H1 (cell line): Measurements from ENCODE around the gene TBC1D17. TPM values are rescaled to one million over a fixed set of nuclear protein-coding genes. Genes with fewer than 3 reads are reported as not detected.

Experiments used
- CTCF ChIA-PET: fragments of 300-600 bp; sonication (Branson Sonifier 250); formaldehyde crosslinking; loops from one replicate; lab custom pipeline; 2021; ENCODE audit not compliant: partially characterized antibody; lab: Charles Lee
- POLR2A ChIA-PET: fragments of 300-600 bp; sonication (Branson Sonifier 250); formaldehyde crosslinking; loops from one replicate; lab custom pipeline; 2021; ENCODE audit warnings: inconsistent platforms; ENCODE audit not compliant: partially characterized antibody; lab: Charles Lee
- DNase-seq, 2 experiments: peaks; one replicate each; pipeline versions ENCODE4 v3.0.0 to v3.0.0-alpha.2; 2010 to 2022; ENCODE audit warnings: low spot score in 2 of 2, low read depth in 1 of 2, mixed read lengths in 1 of 2
- FAIRE-seq: peaks from 2 replicates; lab custom pipeline; 2011; peaks lifted over from hg19 to GRCh38; lab: Jason Lieb, UNC
- H2AFZ ChIP-seq: 2 replicates; pipeline ENCODE4 v1.8.1; 2012; ENCODE audit warnings: low read length, inconsistent platforms
- H2AK5ac ChIP-seq: 2 replicates; pipeline ENCODE4 v1.6.1; 2013; ENCODE audit warnings: low read depth, low read length
- H2BK120ac ChIP-seq: replicated peaks from 2 replicates; pipeline ENCODE3; 2013; ENCODE audit warnings: low read depth, low read length, inconsistent platforms
- H2BK12ac ChIP-seq: 2 replicates; pipeline ENCODE4 v1.6.1; 2013; ENCODE audit warnings: low read depth, low read length
- H2BK15ac ChIP-seq: 2 replicates; pipeline ENCODE4 v1.6.1; 2013; ENCODE audit warnings: low read length
- H2BK20ac ChIP-seq: 2 replicates; pipeline ENCODE4 v1.6.1; 2013; ENCODE audit warnings: low read length
- H2BK5ac ChIP-seq: 2 replicates; pipeline ENCODE4 v1.6.1; 2013; ENCODE audit warnings: low read depth, low read length
- H3K14ac ChIP-seq: 2 replicates; pipeline ENCODE4 v1.6.1; 2013; ENCODE audit warnings: inconsistent platforms; ENCODE audit not compliant: insufficient read length
- H3K18ac ChIP-seq: 2 replicates; pipeline ENCODE4 v1.6.1; 2013; ENCODE audit warnings: low read length; ENCODE audit errors: extremely low read depth
- H3K23ac ChIP-seq: 2 replicates; pipeline ENCODE4 v1.6.1; 2013; ENCODE audit warnings: inconsistent platforms; ENCODE audit not compliant: insufficient read length
- H3K23me2 ChIP-seq: 2 replicates; pipeline ENCODE4 v1.6.1; 2013; ENCODE audit warnings: low read depth, low read length
- H3K27ac ChIP-seq: 2 replicates; pipeline ENCODE4 v1.6.1; 2011; ENCODE audit warnings: low read depth, low read length, inconsistent platforms
- H3K27me3 ChIP-seq, 4 experiments: replicated peaks in 1 of 4; 1 replicate in 1 of 4; 2 replicates in 3 of 4; pipeline versions ENCODE4 v1.6.1 to v1.8.1; 2011 to 2013; ENCODE audit warnings: low read length in 3 of 4, mild to moderate bottlenecking in 3 of 4, inconsistent platforms in 2 of 4, mixed read lengths in 2 of 4, moderate library complexity in 1 of 4; ENCODE audit not compliant: control insufficient read depth in 3 of 4, insufficient read depth in 3 of 4; ENCODE audit errors: extremely low read depth in 1 of 4
- H3K36me3 ChIP-seq, 4 experiments: 2 replicates each; pipeline versions ENCODE4 v1.6.1 to v1.8.1; 2011 to 2013; ENCODE audit warnings: mild to moderate bottlenecking in 4 of 4, low read length in 3 of 4, moderate library complexity in 2 of 4, control low read depth in 1 of 4, inconsistent platforms in 1 of 4; ENCODE audit not compliant: insufficient read depth in 4 of 4, control insufficient read depth in 2 of 4
- H3K4ac ChIP-seq: replicated peaks from 2 replicates; pipeline ENCODE3; 2013; ENCODE audit warnings: low read length, low read depth, mixed read lengths, inconsistent platforms; ENCODE audit not compliant: insufficient read length
- H3K4me1 ChIP-seq, 4 experiments: replicated peaks in 1 of 4; 1 replicate in 1 of 4; 2 replicates in 3 of 4; pipeline versions ENCODE4 v1.6.1 to v1.8.1; 2011 to 2013; ENCODE audit warnings: low read length in 3 of 4, inconsistent platforms in 2 of 4, mixed read lengths in 1 of 4; ENCODE audit not compliant: insufficient read depth in 4 of 4, control insufficient read depth in 3 of 4
- H3K4me2 ChIP-seq, 2 experiments: 2 replicates each; pipeline versions ENCODE4 v1.6.1 to v1.8.1; 2011 to 2013; ENCODE audit warnings: low read depth in 2 of 2, low read length in 2 of 2, control low read depth in 1 of 2, inconsistent platforms in 1 of 2, mild to moderate bottlenecking in 1 of 2; ENCODE audit not compliant: insufficient read depth in 1 of 2
- H3K4me3 ChIP-seq, 4 experiments: fragments of 200-600, 300-600 bp in 1 of 4; sonication (generic), shearing (Covaris generic), sonication (Bioruptor Twin) in 1 of 4; 2 replicates each; pipeline versions ENCODE4 v1.5.1 to v1.8.1; 2011 to 2016; ENCODE audit warnings: low read length in 4 of 4, low read depth in 3 of 4, control low read depth in 2 of 4, inconsistent platforms in 2 of 4, mild to moderate bottlenecking in 2 of 4, mixed read lengths in 1 of 4, moderate library complexity in 1 of 4; ENCODE audit not compliant: insufficient read depth in 2 of 4; ENCODE audit errors: extremely low read depth in 1 of 4
- H3K56ac ChIP-seq: replicated peaks from 2 replicates; pipeline ENCODE3; 2013; ENCODE audit warnings: low read depth, mild to moderate bottlenecking, mixed read lengths, low read length, inconsistent platforms; ENCODE audit not compliant: insufficient read length
- H3K79me1 ChIP-seq: 2 replicates; pipeline ENCODE4 v1.6.1; 2013; ENCODE audit warnings: low read depth, low read length, control low read depth
- H3K79me2 ChIP-seq, 2 experiments: 2 replicates each; pipeline versions ENCODE4 v1.6.1 to v1.8.1; 2012 to 2013; ENCODE audit warnings: low read length in 2 of 2, mild to moderate bottlenecking in 2 of 2, inconsistent platforms in 1 of 2; ENCODE audit not compliant: insufficient read depth in 2 of 2, control insufficient read depth in 1 of 2
- H3K9ac ChIP-seq, 4 experiments: replicated peaks in 1 of 4; 1 replicate in 1 of 4; 2 replicates in 3 of 4; pipeline versions ENCODE4 v1.6.1 to v1.8.1; 2011 to 2013; ENCODE audit warnings: low read depth in 3 of 4, low read length in 3 of 4, control low read depth in 2 of 4, mild to moderate bottlenecking in 2 of 4, moderate library complexity in 2 of 4, inconsistent platforms in 1 of 4; ENCODE audit errors: extremely low read depth in 1 of 4
- H3K9me3 ChIP-seq, 2 experiments: 2 replicates each; pipeline versions ENCODE4 v1.6.1 to v1.8.1; 2012 to 2013; ENCODE audit warnings: mild to moderate bottlenecking in 2 of 2, moderate library complexity in 2 of 2, control low read depth in 1 of 2, inconsistent platforms in 1 of 2, low read depth in 1 of 2, low read length in 1 of 2, mixed read lengths in 1 of 2; ENCODE audit not compliant: insufficient read depth in 2 of 2
- H4K20me1 ChIP-seq, 2 experiments: replicated peaks in 1 of 2; 2 replicates each; pipeline versions ENCODE3 to v1.8.1; 2011 to 2013; ENCODE audit warnings: inconsistent platforms in 2 of 2, low read length in 2 of 2, mild to moderate bottlenecking in 1 of 2; ENCODE audit not compliant: insufficient read depth in 2 of 2, control insufficient read depth in 1 of 2
- H4K5ac ChIP-seq: 2 replicates; pipeline ENCODE4 v1.6.1; 2013; ENCODE audit warnings: low read length, low read depth, mixed read lengths, inconsistent platforms; ENCODE audit not compliant: insufficient read length
- H4K8ac ChIP-seq: 2 replicates; pipeline ENCODE4 v1.8.0; 2013; ENCODE audit warnings: mild to moderate bottlenecking, moderate library complexity, low read length, inconsistent platforms; ENCODE audit not compliant: insufficient read depth; ENCODE audit errors: extremely low read depth
- H4K91ac ChIP-seq: replicated peaks from 2 replicates; pipeline ENCODE3; 2013; ENCODE audit warnings: low read length, mixed read lengths, inconsistent platforms; ENCODE audit not compliant: insufficient read length
- BCL11A ChIP-seq, 2 experiments: IDR thresholded peaks; one replicate each; pipeline ENCODE4 v1.6.1; 2011; ENCODE audit warnings: low read depth in 2 of 2, low read length in 2 of 2, mild to moderate bottlenecking in 2 of 2
- CHD2 ChIP-seq: IDR thresholded peaks from 2 replicates; pipeline ENCODE4 v1.6.1; 2012; ENCODE audit warnings: low read length, improper control_type of control experiment
- EZH2 ChIP-seq: fragments of 200-600 bp; sonication (generic); IDR thresholded peaks from 2 replicates; pipeline ENCODE4 v1.7.1; 2012; ENCODE audit warnings: low read depth, mild to moderate bottlenecking, moderate library complexity, low read length, inconsistent platforms; ENCODE audit not compliant: severe bottlenecking
- KDM5A ChIP-seq: fragments of 200-600 bp; IDR thresholded peaks from 2 replicates; pipeline ENCODE4 v1.7.1; 2012; ENCODE audit warnings: mild to moderate bottlenecking, low read length, inconsistent platforms, mixed read lengths
- RBBP5 ChIP-seq: IDR thresholded peaks from 2 replicates; pipeline ENCODE4 v1.7.1; 2012; ENCODE audit warnings: low read depth, mild to moderate bottlenecking, inconsistent platforms, low read length, moderate library complexity, borderline replicate concordance
- RXRA ChIP-seq: IDR thresholded peaks from 2 replicates; pipeline ENCODE4 v1.6.1; 2011; ENCODE audit warnings: low read depth, mild to moderate bottlenecking, low read length, moderate library complexity; ENCODE audit not compliant: insufficient read depth
- SAP30 ChIP-seq: fragments of 300-600 bp; sonication (generic); IDR thresholded peaks from 2 replicates; pipeline ENCODE4 v1.7.1; 2012; ENCODE audit warnings: low read length, moderate library complexity, mild to moderate bottlenecking, inconsistent platforms; ENCODE audit not compliant: insufficient read depth, insufficient replicate concordance
- YY1 ChIP-seq: IDR thresholded peaks from 2 replicates; pipeline ENCODE4 v1.6.1; 2011; ENCODE audit warnings: low read depth, mild to moderate bottlenecking, low read length
- WGBS, 2 experiments: shearing (Covaris generic) in 1 of 2; methylation state at CpG; one replicate each; pipeline versions ENCODE4 v1.1.6 to v1.1.7; 2013 to 2015; ENCODE audit warnings: low lambda C conversion rate in 2 of 2, mixed read lengths in 2 of 2, inconsistent platforms in 1 of 2, low coverage in 1 of 2, missing lambda C conversion rate in 1 of 2; ENCODE audit not compliant: insufficient replicate concordance in 2 of 2, insufficient coverage in 1 of 2, insufficient read length in 1 of 2; ENCODE audit errors: extremely low coverage in 1 of 2, missing lambda C conversion rate in 1 of 2; 5-methylcytosine and 5-hydroxymethylcytosine counted together
- polyA plus RNA-seq, 7 experiments: library from polyadenylated mRNA; depleted of rRNA in 3 of 7; stranded (reverse) in 5 of 7; unstranded in 2 of 7; fragments of >200 nt in 5 of 7; fragments of 200-250 nt in 2 of 7; gene quantifications; 1 replicate in 5 of 7; 2 replicates in 1 of 7; 4 replicates in 1 of 7; pipeline versions ENCODE4 v1.2.1 to v1.2.3, GENCODE V29; 2011 to 2013; ENCODE audit warnings: missing spikeins in 2 of 7, mixed read lengths in 2 of 7
- total RNA-seq: library from RNA; stranded (reverse); fragmentation: NEBNext Ultra II Directional; extraction: Animal tissue kit (Norgen Biotek cat#: 25700); gene quantifications from 2 replicates; pipeline ENCODE4 v1.2.1, GENCODE V29; 2021

Gene TBC1D17
- total and polyA plus RNA-seq, 2 of the 8 experiments (the other 6 are each of a cell fraction or from before 2014, with no cell fraction given): 30.3 to 44.9 TPM

DNA sequence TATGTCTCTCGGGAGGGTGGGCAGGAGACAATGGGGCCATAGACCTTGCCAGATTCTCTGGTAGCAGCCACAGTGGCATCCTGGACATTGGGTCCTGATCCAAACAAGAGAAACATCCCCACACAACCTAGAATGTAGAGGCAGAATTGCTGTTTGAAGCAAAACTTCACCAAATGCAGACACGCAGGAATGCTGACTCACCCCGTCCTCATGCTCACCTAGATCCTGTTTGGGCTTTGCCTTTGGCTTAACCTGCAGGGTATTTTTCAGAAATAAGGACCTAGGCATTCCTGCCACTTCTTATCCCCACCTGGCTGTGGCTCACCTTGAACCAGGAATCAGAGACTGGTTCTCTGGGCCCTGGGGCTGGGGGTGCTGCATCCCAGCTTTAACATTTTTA, 7.3 kb downstream of the TBC1D17 start:
- Histone ChIP-seq H2BK5ac (no peak overlapping the region; the same call in 1 of the 2 replicates), H2AK5ac (no peak overlapping the region), H3K36me3 (peaks cover 21 to 59% (median 43%) of the 10 kb centered on the region in 4 experiments), H2BK12ac (no peak overlapping the region), H4K91ac (no peak overlapping the region), H4K8ac (no peak overlapping the region), H3K4me3 (no peak overlapping the region), H3K4ac (no peak overlapping the region), H3K4me2 (no peak overlapping the region), H3K79me1 (no peaks in the 10 kb centered on the region), H2BK15ac (no peak overlapping the region), H3K27ac (no peak overlapping the region), H2AFZ (no peak overlapping the region), H2BK20ac (no peak overlapping the region), H3K23me2 (no peaks in the 10 kb centered on the region), H4K5ac (no peak overlapping the region), H3K18ac (no peak overlapping the region), H3K79me2 (no peaks in the 10 kb centered on the region), H3K14ac (no peak overlapping the region), H3K56ac (no peak overlapping the region), H3K23ac (no peak overlapping the region), H3K9ac (no peak overlapping the region), H4K20me1 (peaks cover 10 to 19% of the 10 kb centered on the region in 2 experiments), H3K27me3 (peaks cover 0 to 8% (median 6%) of the 10 kb centered on the region in 4 experiments; a peak in 4 of 7 replicates), H2BK120ac (no peak overlapping the region), H3K4me1 (peaks cover 0 to 1% (median under 1%) of the 10 kb centered on the region in 4 experiments; a peak in 4 of 7 replicates), H3K9me3 (peaks cover 0 to 9% of the 10 kb centered on the region in 2 experiments; a peak in 3 of 4 replicates)
- FAIRE-seq (no peak), DNase-seq (no peak)
- CTCF ChIA-PET: no interaction called here
- POLR2A ChIA-PET: interaction anchor here (9.3 kb wide), 1 partner anchor 9 kb away, joined by 55 read pairs; the partner anchor contains the start of genes AKT1S1 and TBC1D17
- TF ChIP-seq YY1: no peak
- TF ChIP-seq KDM5A: no peak
- TF ChIP-seq RXRA: no peak
- TF ChIP-seq SAP30: no peak
- no peak for TF ChIP-seq RBBP5
- TF ChIP-seq BCL11A (IDR thresholded peaks at IDR 0.05; ENCODE audit: low read depth in 2 of 2, low read length in 2 of 2): no peak
- TF ChIP-seq EZH2: no peak
- no peak for TF ChIP-seq CHD2
- 91% methylated on average over 3 of the region's 3 CpGs; no CpG with 5 or more reads in 1 of the 2 experiments for WGBS, 2 experiments
